HG03575 (cell line): ENCODE results near the gene VN1R5.
"Not testable (repeated sequence)": the region's sequence is repeated elsewhere in the genome, so short reads cannot be mapped to it uniquely, and the experiment has no call there.

Source experiments
- ATAC-seq: cut with Tn5 transposase; IDR thresholded peaks from one replicate; pipeline ENCODE4 v1.9.1; 2021; ENCODE audit not compliant: unreplicated experiment, insufficient number of reproducible peaks, low FRiP score; ENCODE audit errors: extremely low read depth

The VN1R5 gene

GRCh38 chr1:247255772-247256171 lies at the start of gene VN1R5:
TSS of gene VN1R5 (plus strand) at chr1:247256072.
- not testable (repeated sequence) for ATAC-seq

- ATAC-seq = no peak
Measured at GRCh38 chr1:247209396-247209795, 46.5 kb upstream of the VN1R5 start.

- no peak for ATAC-seq
Measured at GRCh38 chr1:247210062-247210375, 45.9 kb upstream of the VN1R5 start.

- ATAC-seq = peak; percentile 72
Measured at GRCh38 chr1:247210376-247211117, 45.3 kb upstream of the VN1R5 start.

- no peak for ATAC-seq
Measured at GRCh38 chr1:247211339-247211738, 44.5 kb upstream of the VN1R5 start.

- ATAC-seq = peak; percentile 46
Measured at GRCh38 chr1:247212012-247212411, 43.9 kb upstream of the VN1R5 start.

GRCh38 chr1:247212627-247213617 lies 43.0 kb upstream of the VN1R5 start:
- no peak for ATAC-seq

- no peak for ATAC-seq
Measured at GRCh38 chr1:247216261-247216660, 39.6 kb upstream of the VN1R5 start.

GRCh38 chr1:247218121-247218651 lies 37.7 kb upstream of the VN1R5 start:
- ATAC-seq = no peak

GRCh38 chr1:247220280-247220679 lies 35.6 kb upstream of the VN1R5 start:
- not testable (repeated sequence) for ATAC-seq

GRCh38 chr1:247222840-247223239 lies 33.0 kb upstream of the VN1R5 start:
- ATAC-seq = no peak

GRCh38 chr1:247224822-247225221 lies 31.1 kb upstream of the VN1R5 start:
- ATAC-seq = no peak

GRCh38 chr1:247228133-247228532 lies 27.7 kb upstream of the VN1R5 start:
- no peak for ATAC-seq

GRCh38 chr1:247241691-247242090 lies 14.2 kb upstream of the VN1R5 start:
- ATAC-seq = no peak

GRCh38 chr1:247243524-247244137 lies 12.2 kb upstream of the VN1R5 start:
- ATAC-seq = no peak

- ATAC-seq = no peak
Measured at GRCh38 chr1:247246325-247247115, 9.4 kb upstream of the VN1R5 start.

- no peak for ATAC-seq
Measured at GRCh38 chr1:247247568-247247967, 8.3 kb upstream of the VN1R5 start.

- ATAC-seq = no peak
Measured at GRCh38 chr1:247266053-247266452, 10.2 kb downstream of the VN1R5 start.
